Measurements from ENCODE around the gene KRTAP10-6.
"Not testable (repeated sequence)": the region's sequence is repeated elsewhere in the genome, so short reads cannot be mapped to it uniquely, and the experiment has no call there.

KRTAP10-6 gene

DNA sequence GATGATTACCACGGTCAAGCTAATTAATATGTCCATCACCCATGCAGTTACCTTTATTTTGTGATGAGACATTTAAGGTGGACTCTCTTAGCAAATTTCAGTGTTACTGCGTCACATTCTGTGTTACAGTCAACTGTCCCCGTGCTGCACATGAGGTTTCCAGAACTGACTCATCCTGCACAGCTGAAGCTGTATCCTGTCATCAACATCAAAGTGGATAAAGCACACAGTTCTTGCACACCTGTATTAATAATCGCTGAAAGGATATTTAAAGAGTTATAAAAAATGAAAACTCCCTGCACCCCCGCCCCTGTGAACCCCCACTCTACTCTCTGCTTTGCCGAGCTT is 8.5 kb downstream of the KRTAP10-6 start:
- H3K4me1 ChIP-seq (ENCODE audit: control insufficient read depth, insufficient read depth, low read length), result no peaks in the 10 kb centered on the region
- H3K9me3 ChIP-seq (ENCODE audit: control insufficient read depth, insufficient read depth, low read length), result no peaks in the 10 kb centered on the region
- H3K4me3 ChIP-seq (ENCODE audit: low read depth, low read length), result no peak overlapping the region
- no peak overlapping the region for H3K27ac ChIP-seq (ENCODE audit: low read depth, low read length)
- H3K27me3 ChIP-seq (ENCODE audit: control insufficient read depth, insufficient read depth, low read length), result no peaks in the 10 kb centered on the region
- no peak overlapping the region for H3K9ac ChIP-seq (ENCODE audit: low read depth, low read length)
- no peaks in the 10 kb centered on the region for H3K36me3 ChIP-seq (ENCODE audit: control insufficient read depth, insufficient read depth, low read length)

DNA sequence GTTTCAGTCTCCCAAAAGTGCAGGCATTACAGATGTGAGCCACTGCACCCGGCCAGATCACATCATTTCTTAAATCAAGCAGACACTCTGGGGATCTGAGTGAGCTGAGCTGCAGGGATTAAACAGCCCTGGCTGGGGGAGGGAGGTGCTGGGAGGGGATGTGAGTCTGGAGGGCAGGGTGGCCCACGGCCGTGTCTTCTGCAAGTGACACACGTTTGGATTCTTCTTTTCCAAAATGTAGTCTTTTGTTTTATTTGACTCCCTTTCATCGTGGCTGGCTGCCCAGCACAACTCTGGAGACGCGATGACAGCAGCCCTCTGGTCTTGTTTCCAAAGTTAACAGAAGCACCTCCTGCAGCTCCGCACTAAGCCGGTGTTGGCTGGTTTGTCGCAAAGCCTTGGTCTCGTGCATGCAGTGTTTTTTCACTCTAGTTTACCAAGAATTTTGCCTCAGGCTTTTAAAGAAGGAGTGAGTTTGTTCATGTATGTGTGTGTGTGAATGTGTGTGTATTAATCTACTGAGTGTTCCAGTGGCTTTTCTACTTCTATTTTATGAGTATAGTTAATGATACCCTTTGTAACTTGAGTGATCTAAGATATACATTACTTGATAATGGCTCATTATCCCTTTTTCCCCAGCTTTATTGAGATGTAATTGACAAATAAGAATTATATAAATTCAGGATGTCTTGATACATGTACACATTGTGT is 9.1 kb downstream of the KRTAP10-6 start:
- Histone ChIP-seq H3K9me3 (ENCODE audit: control insufficient read depth, insufficient read depth, low read length) (no peaks in the 10 kb centered on the region), H3K4me3 (ENCODE audit: low read depth, low read length) (no peak overlapping the region), H3K27ac (ENCODE audit: low read depth, low read length) (no peak overlapping the region), H3K9ac (ENCODE audit: low read depth, low read length) (no peak overlapping the region), H3K4me1 (ENCODE audit: control insufficient read depth, insufficient read depth, low read length) (no peaks in the 10 kb centered on the region), H3K36me3 (ENCODE audit: control insufficient read depth, insufficient read depth, low read length) (no peaks in the 10 kb centered on the region), H3K27me3 (ENCODE audit: control insufficient read depth, insufficient read depth, low read length) (no peaks in the 10 kb centered on the region)

DNA sequence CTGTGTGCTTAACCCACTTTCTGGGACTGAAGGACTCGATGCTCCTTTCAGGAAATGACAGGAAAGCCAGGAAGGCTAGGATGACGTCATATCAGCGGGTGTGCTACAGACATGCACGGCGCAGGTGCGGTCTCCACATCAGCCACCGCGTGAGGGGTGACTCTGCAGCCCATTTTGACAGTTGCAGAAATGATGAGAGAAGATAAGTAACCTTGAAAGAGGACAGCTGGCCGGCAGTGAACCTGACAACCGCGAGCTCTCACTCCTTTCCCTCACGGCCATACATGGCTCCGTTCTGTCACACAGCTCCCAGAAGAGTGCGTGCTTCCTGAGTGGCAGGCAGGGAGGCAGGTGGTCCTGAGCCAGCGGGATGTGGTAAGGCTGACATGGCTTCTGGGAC is 10.2 kb downstream of the KRTAP10-6 start:
- H3K4me1 ChIP-seq (ENCODE audit: control insufficient read depth, insufficient read depth, low read length), result no peaks in the 10 kb centered on the region
- H3K27ac ChIP-seq (ENCODE audit: low read depth, low read length), result no peak overlapping the region
- H3K4me3 ChIP-seq (ENCODE audit: low read depth, low read length), result no peak overlapping the region
- H3K27me3 ChIP-seq (ENCODE audit: control insufficient read depth, insufficient read depth, low read length), result no peaks in the 10 kb centered on the region
- no peaks in the 10 kb centered on the region for H3K36me3 ChIP-seq (ENCODE audit: control insufficient read depth, insufficient read depth, low read length)
- no peak overlapping the region for H3K9ac ChIP-seq (ENCODE audit: low read depth, low read length)
- peaks cover 3% of the 10 kb centered on the region; the same call in 1 of the 2 replicates for H3K9me3 ChIP-seq (ENCODE audit: control insufficient read depth, insufficient read depth, low read length)

DNA sequence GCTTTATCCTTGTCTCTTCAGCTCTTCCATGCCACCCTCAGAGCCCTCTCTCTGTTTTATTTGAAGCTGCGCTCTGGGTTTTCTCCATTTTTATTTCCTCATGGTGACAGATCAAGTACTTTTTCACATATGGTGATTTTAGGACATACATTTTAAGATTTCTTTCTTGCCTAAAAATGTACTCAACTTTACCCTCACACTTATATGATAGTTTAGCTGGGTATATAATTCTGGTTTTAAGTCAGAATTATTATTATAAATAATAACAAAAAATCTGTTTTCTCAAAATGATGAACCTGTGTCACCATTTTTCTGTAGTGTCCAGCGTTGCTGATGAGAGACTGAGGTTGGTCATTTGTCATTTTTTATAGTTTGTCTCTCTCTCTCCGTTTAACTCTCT is 11.1 kb downstream of the KRTAP10-6 start:
- Histone ChIP-seq H3K9ac (ENCODE audit: low read depth, low read length) (no peak overlapping the region), H3K27ac (ENCODE audit: low read depth, low read length) (no peak overlapping the region), H3K4me1 (ENCODE audit: control insufficient read depth, insufficient read depth, low read length) (no peaks in the 10 kb centered on the region), H3K36me3 (ENCODE audit: control insufficient read depth, insufficient read depth, low read length) (no peaks in the 10 kb centered on the region), H3K4me3 (ENCODE audit: low read depth, low read length) (no peak overlapping the region), H3K27me3 (ENCODE audit: control insufficient read depth, insufficient read depth, low read length) (no peaks in the 10 kb centered on the region), H3K9me3 (ENCODE audit: control insufficient read depth, insufficient read depth, low read length) (peaks cover 3% of the 10 kb centered on the region; the same call in 1 of the 2 replicates)

DNA sequence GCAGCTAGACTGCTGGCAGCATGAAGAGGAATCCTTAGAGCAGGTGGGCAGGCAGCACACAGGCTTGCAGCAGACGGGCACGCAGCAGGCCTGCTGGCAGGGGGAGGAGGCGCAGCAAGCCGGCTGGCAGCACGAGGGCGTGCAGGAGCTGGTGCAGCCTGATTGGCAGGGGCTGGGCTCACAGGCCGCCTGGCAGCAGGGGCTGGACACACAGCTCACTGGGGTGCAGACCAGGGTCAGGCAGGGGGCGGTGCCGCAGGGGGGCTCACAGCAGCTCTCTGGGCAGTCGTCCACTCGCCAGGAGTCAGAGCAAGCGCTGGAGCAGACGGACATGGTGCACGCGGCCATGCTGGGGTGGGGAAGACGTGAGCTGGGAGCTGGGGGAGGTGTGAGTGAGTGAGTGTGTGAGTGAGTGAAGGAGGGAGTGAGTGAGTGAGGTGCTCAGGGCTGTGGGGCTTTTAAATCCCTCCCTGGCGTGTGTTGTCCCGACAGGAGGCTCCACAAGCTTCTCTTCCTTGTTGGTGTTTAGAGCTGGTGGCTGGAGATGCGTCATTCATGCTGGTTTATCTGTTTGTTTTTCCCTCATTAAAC is 12.0 kb downstream of the KRTAP10-6 start, which contains the start of gene KRTAP10-5:
Gene KRTAP10-5 (minus strand): TSS at position 374 of the 591 bp plus-strand sequence. CDS start 26 bp downstream, at position 348.
- H3K9ac ChIP-seq (ENCODE audit: low read depth, low read length); H3K27me3 ChIP-seq (ENCODE audit: control insufficient read depth, insufficient read depth, low read length); H3K9me3 ChIP-seq (ENCODE audit: control insufficient read depth, insufficient read depth, low read length); H3K27ac ChIP-seq (ENCODE audit: low read depth, low read length); H3K36me3 ChIP-seq (ENCODE audit: control insufficient read depth, insufficient read depth, low read length); H3K4me3 ChIP-seq (ENCODE audit: low read depth, low read length); H3K4me1 ChIP-seq (ENCODE audit: control insufficient read depth, insufficient read depth, low read length): not testable (repeated sequence)

DNA sequence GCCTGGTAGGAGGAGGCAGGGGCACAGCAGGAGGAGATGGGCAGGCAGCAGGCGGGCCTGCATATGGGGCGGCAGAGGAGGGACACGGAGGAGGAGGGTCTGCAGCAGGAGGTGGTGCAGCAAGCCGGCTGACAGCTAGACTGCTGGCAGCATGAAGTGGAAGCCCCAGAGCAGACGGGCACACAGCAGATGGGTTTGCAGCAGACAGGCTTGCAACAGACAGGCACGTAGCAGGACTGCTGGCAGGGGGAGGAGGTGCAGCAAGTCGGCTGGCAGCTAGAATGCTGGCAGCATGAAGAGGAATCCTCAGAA is 12.5 kb downstream of the KRTAP10-6 start:
- Histone ChIP-seq H3K27me3 (ENCODE audit: control insufficient read depth, insufficient read depth, low read length) (no peaks in the 10 kb centered on the region), H3K9me3 (ENCODE audit: control insufficient read depth, insufficient read depth, low read length) (peaks cover 3% of the 10 kb centered on the region; the same call in 1 of the 2 replicates), H3K27ac (ENCODE audit: low read depth, low read length) (no peak overlapping the region), H3K4me1 (ENCODE audit: control insufficient read depth, insufficient read depth, low read length) (no peaks in the 10 kb centered on the region), H3K9ac (ENCODE audit: low read depth, low read length) (no peak overlapping the region), H3K4me3 (ENCODE audit: low read depth, low read length) (no peak overlapping the region), H3K36me3 (ENCODE audit: control insufficient read depth, insufficient read depth, low read length) (no peaks in the 10 kb centered on the region)

DNA sequence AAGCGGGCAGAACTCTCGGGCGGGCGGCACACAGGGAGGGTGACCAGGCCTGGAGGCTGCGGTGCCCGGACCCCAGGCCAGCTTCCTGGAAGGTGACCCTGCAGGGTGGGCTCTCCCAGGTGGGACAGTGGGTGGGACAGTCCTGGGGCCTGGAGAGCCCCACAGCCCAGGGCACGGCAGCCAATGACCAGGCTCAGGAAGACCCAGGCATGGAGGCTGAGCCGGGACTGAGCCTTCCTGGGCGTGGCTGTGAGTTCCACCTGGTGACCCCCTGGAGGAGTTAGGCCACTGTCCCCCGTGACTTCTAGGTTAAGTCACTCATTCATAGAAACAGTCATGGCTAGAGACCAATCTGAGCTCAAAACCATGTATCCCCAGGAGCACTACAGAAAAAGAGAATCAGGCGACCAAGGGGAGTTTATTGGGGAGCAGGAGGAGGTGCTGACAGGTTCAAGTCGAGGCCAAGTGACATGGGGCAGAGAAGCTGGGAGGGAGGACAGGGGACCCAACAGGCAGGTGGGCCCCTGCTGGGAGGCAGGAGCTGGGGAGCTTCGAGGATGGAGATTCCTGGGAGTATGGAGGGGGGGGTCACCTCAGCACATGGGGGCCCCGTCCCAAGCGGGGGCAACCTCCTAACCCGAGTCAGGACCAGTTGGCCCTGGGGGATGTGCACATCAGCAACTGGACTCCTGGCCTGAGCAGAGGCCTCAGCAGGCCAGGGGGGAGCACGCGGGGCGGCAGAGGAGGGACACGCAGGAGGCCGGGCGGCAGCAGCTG is 13.1 kb downstream of the KRTAP10-6 start:
- H3K9me3 ChIP-seq (ENCODE audit: control insufficient read depth, insufficient read depth, low read length), result peaks cover 3% of the 10 kb centered on the region; the same call in 1 of the 2 replicates
- no peaks in the 10 kb centered on the region for H3K36me3 ChIP-seq (ENCODE audit: control insufficient read depth, insufficient read depth, low read length)
- H3K4me1 ChIP-seq (ENCODE audit: control insufficient read depth, insufficient read depth, low read length), result no peaks in the 10 kb centered on the region
- no peak overlapping the region for H3K9ac ChIP-seq (ENCODE audit: low read depth, low read length)
- H3K27ac ChIP-seq (ENCODE audit: low read depth, low read length), result no peak overlapping the region
- H3K4me3 ChIP-seq (ENCODE audit: low read depth, low read length), result no peak overlapping the region
- H3K27me3 ChIP-seq (ENCODE audit: control insufficient read depth, insufficient read depth, low read length), result no peaks in the 10 kb centered on the region

DNA sequence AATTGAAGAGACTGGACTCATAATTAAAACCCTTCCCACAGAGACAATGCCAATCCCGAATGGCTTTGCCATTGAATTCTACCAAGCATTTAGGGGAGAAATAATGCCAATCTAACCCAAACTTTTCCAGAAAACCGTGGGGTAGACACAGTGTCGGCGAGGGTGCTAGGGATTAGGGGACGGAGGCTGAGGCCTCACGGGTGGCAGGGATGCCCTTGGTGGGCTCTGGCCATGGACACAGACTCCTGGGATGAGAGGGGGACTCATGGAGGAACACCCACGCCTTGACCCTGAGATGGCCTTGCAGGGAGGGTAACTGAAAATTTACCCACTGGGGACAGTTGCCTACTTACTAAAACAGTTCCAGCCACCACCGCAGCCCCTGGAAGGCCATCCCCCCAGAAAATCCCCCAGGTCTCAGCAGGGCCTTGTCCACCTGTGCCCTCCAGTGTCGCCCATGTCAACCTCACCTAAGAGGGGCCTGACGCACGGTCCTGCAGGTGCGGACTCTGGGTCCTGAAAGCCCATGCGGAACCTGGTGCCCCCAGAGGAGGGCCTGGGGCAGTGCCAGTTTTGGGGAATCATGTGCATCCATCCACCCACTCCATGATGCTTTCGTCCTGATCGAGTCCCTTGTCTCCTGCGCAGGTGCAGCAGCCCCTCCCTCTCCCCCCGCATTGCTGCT is 13.8 kb downstream of the KRTAP10-6 start:
- peaks cover 3% of the 10 kb centered on the region; the same call in 1 of the 2 replicates for H3K9me3 ChIP-seq (ENCODE audit: control insufficient read depth, insufficient read depth, low read length)
- no peaks in the 10 kb centered on the region for H3K27me3 ChIP-seq (ENCODE audit: control insufficient read depth, insufficient read depth, low read length)
- no peak overlapping the region for H3K9ac ChIP-seq (ENCODE audit: low read depth, low read length)
- H3K4me1 ChIP-seq (ENCODE audit: control insufficient read depth, insufficient read depth, low read length), result no peaks in the 10 kb centered on the region
- H3K36me3 ChIP-seq (ENCODE audit: control insufficient read depth, insufficient read depth, low read length), result no peaks in the 10 kb centered on the region
- no peak overlapping the region for H3K4me3 ChIP-seq (ENCODE audit: low read depth, low read length)
- no peak overlapping the region for H3K27ac ChIP-seq (ENCODE audit: low read depth, low read length)

DNA sequence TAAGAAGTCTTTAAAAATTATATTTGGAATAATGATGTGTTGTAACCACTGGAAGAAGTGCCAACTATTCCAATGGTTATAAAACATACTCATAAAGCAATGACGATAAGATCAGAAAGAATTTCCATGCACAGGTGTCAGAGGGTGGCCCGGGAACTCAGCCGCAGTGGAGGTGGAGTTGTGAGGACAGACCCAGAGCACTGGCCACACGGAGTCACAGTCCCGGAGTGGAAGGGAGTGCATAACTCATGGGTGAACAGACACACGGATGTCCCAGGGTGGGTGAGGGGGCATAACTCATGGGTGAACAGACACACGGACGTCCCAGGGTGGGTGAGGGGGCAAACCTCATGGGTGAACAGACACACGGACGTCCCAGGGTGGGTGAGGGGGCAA is 16.3 kb downstream of the KRTAP10-6 start:
- H3K4me1 ChIP-seq (ENCODE audit: control insufficient read depth, insufficient read depth, low read length), result no peaks in the 10 kb centered on the region
- H3K36me3 ChIP-seq (ENCODE audit: control insufficient read depth, insufficient read depth, low read length), result no peaks in the 10 kb centered on the region
- no peak overlapping the region for H3K4me3 ChIP-seq (ENCODE audit: low read depth, low read length)
- H3K9me3 ChIP-seq (ENCODE audit: control insufficient read depth, insufficient read depth, low read length), result peaks cover 3% of the 10 kb centered on the region; the same call in 1 of the 2 replicates
- H3K27ac ChIP-seq (ENCODE audit: low read depth, low read length), result no peak overlapping the region
- no peaks in the 10 kb centered on the region for H3K27me3 ChIP-seq (ENCODE audit: control insufficient read depth, insufficient read depth, low read length)
- H3K9ac ChIP-seq (ENCODE audit: low read depth, low read length), result no peak overlapping the region

DNA sequence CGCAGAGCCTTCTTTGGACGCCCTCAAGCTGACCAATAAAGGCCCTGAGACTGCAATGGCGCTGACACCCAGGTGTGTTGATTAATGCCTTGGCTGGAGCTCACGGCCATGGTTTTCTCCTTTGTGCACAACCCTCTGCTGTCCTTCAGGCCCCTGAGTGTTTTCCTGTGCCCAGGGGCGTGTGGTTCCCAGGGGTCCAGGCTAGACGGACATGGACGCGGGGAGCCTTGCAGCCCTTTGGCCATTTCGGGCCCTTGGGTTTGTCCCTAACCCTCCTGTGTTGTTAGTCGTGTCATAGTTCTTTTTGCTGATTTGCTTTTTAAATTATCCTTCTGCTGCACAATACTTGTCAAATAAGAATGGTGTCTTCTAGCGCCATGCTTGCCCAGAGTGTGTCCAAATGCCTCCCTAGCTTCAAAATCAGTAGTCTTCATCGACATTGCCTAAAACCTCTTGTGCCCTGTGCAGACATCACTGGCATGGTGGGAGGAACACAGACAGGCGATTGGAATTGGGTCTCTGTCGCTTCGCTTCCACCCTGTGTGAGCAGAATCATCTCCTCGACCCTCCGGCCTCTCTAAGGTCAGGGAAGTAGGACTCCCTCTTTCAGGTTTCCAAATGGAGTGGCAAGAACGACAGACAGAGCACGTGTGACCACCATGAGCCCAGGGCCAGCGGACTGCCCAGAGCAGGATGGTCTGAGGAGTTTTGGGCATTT is 16.8 kb downstream of the KRTAP10-6 start:
- H3K27me3 ChIP-seq (ENCODE audit: control insufficient read depth, insufficient read depth, low read length), result no peaks in the 10 kb centered on the region
- H3K9me3 ChIP-seq (ENCODE audit: control insufficient read depth, insufficient read depth, low read length), result peaks cover 3% of the 10 kb centered on the region; the same call in 1 of the 2 replicates
- no peaks in the 10 kb centered on the region for H3K36me3 ChIP-seq (ENCODE audit: control insufficient read depth, insufficient read depth, low read length)
- H3K27ac ChIP-seq (ENCODE audit: low read depth, low read length), result no peak overlapping the region
- H3K4me3 ChIP-seq (ENCODE audit: low read depth, low read length), result no peak overlapping the region
- no peak overlapping the region for H3K9ac ChIP-seq (ENCODE audit: low read depth, low read length)
- no peaks in the 10 kb centered on the region for H3K4me1 ChIP-seq (ENCODE audit: control insufficient read depth, insufficient read depth, low read length)
